MCF 10A (cell line): Measurements from ENCODE around the gene IFIT1B. TPM values are rescaled to one million over a fixed set of nuclear protein-coding genes. Genes with fewer than 3 reads are reported as not detected.
A peak's percentile ranks its signal among the peaks of the same experiment; 100 is the strongest.

ENCODE experiments used
- BruUV-seq: library from RNA; stranded (reverse); fragments of 400-500 nt; replicated peaks from 2 replicates; lab custom pipeline; 2021; lab: Mats Ljungman, UMichigan
- CTCF ChIA-PET: fragments of 300-600 bp; sonication (Branson Sonifier 250); formaldehyde crosslinking; extraction: SDS; loops from one replicate; lab custom pipeline; 2021; ENCODE audit warnings: antibody characterized with exemption, inconsistent platforms; lab: Yijun Ruan, JAX
- POLR2A ChIA-PET: fragments of 300-600, 350-650 bp; sonication (Branson Sonifier 250); formaldehyde crosslinking; extraction: SDS; loops from one replicate; lab custom pipeline; 2020; ENCODE audit warnings: antibody characterized with exemption, inconsistent platforms; lab: Yijun Ruan, JAX
- DNase-seq: peaks from one replicate; pipeline ENCODE4 v3.0.0-alpha.2; 2018; ENCODE audit not compliant: unreplicated experiment
- H3K27ac Mint-ChIP-seq: one replicate; pipeline ENCODE4 v1.8.0; 2022; ENCODE audit warnings: mild to moderate bottlenecking, low read depth, mixed read lengths; ENCODE audit not compliant: unreplicated experiment
- H3K27me3 Mint-ChIP-seq: one replicate; pipeline ENCODE4 v1.8.0; 2022; ENCODE audit warnings: mixed read lengths; ENCODE audit not compliant: insufficient read depth, unreplicated experiment
- H3K36me3 Mint-ChIP-seq: one replicate; pipeline ENCODE4 v1.8.0; 2022; ENCODE audit warnings: mild to moderate bottlenecking, moderate library complexity, mixed read lengths; ENCODE audit not compliant: insufficient read depth, unreplicated experiment
- H3K4me1 Mint-ChIP-seq: one replicate; pipeline ENCODE4 v1.8.0; 2022; ENCODE audit warnings: mixed read lengths; ENCODE audit not compliant: insufficient read depth, unreplicated experiment
- H3K4me3 Mint-ChIP-seq: one replicate; pipeline ENCODE4 v1.8.0; 2022; ENCODE audit warnings: mild to moderate bottlenecking, moderate library complexity, mixed read lengths; ENCODE audit not compliant: unreplicated experiment
- H3K9me3 Mint-ChIP-seq: one replicate; pipeline ENCODE4 v1.8.0; 2022; ENCODE audit warnings: mixed read lengths; ENCODE audit not compliant: unreplicated experiment
- CTCF ChIP-seq: fragments of 200-600 bp; IDR thresholded peaks from one replicate; pipeline ENCODE4 v1.8.0; 2022; ENCODE audit warnings: antibody characterized with exemption, mild to moderate bottlenecking; ENCODE audit not compliant: unreplicated experiment
- intact Hi-C: fragments of 100-400 bp; cut with micrococcal nuclease; formaldehyde crosslinking; loops from 2 replicates; pipeline ENCODE4 v1.14.1; 2022
- total RNA-seq: library from RNA; stranded (reverse); gene quantifications from 2 replicates; pipeline ENCODE4 v1.2.3, GENCODE V29; 2022

The IFIT1B gene
- total RNA-seq, 1 experiment from 2014 or later: not detected

- intact Hi-C loops: loop anchor here (1.0 kb wide), 1 partner anchor 23 kb away; the partner anchor contains the start of gene IFIT1
- Mint-ChIP-seq H3K4me3 (peak overlapping the region; percentile 80), H3K27me3 (no peaks in the 10 kb centered on the region), H3K9me3 (no peaks in the 10 kb centered on the region), H3K27ac (peak overlapping the region; percentile 94), H3K4me1 (peaks cover 14% of the 10 kb centered on the region), H3K36me3 (peaks cover 15% of the 10 kb centered on the region)
- ChIA-PET CTCF (interaction anchor here (0.6 to 2.0 kb wide), 5 partner anchors 11 to 1465 kb away, joined by 3 to 4 read pairs (median 3); partner anchors contain the start of gene LIPA), POLR2A (interaction anchor here (0.5 to 4.2 kb wide), 18 partner anchors 14 to 424 kb away, joined by 3 to 51 read pairs (median 5); partner anchors contain the start of genes IFIT1, IFIT2, IFIT3 and LIPA)
- no peak for TF ChIP-seq CTCF
- no TSS peak for BruUV-seq
- DNase-seq: peak; percentile 47
These were observed 37.3 kb downstream of the IFIT1B start for GRCh38 chr10:89414879-89415821.

GRCh38 chr10:89416465-89416864 is 38.6 kb downstream of the IFIT1B start:
- BruUV-seq: no TSS peak
- H3K27ac Mint-ChIP-seq: peak overlapping the region; percentile 94
- CTCF ChIA-PET: interaction anchor here (0.6 to 0.7 kb wide), 2 partner anchors 46 to 49 kb away, joined by 3 to 5 read pairs; no protein-coding TSS in a partner anchor
- H3K4me1 Mint-ChIP-seq: peaks cover 14% of the 10 kb centered on the region
- H3K27me3 Mint-ChIP-seq: no peaks in the 10 kb centered on the region
- H3K9me3 Mint-ChIP-seq: no peaks in the 10 kb centered on the region
- intact Hi-C loops: no loop called here
- DNase-seq: no peak
- no peak for TF ChIP-seq CTCF
- H3K36me3 Mint-ChIP-seq: peaks cover 22% of the 10 kb centered on the region
- peak overlapping the region; percentile 80 for H3K4me3 Mint-ChIP-seq
- POLR2A ChIA-PET: interaction anchor here (0.9 to 1.5 kb wide), 3 partner anchors 23 to 89 kb away, joined by 3 read pairs; partner anchors contain the start of genes IFIT1 and IFIT3

GRCh38 chr10:89419548-89419947 is 41.7 kb downstream of the IFIT1B start:
- TF ChIP-seq CTCF: no peak
- Mint-ChIP-seq H3K27me3 (no peaks in the 10 kb centered on the region), H3K4me3 (no peak overlapping the region), H3K36me3 (peaks cover 22% of the 10 kb centered on the region), H3K9me3 (no peaks in the 10 kb centered on the region), H3K27ac (no peak overlapping the region), H3K4me1 (peaks cover 14% of the 10 kb centered on the region)
- ChIA-PET POLR2A (interaction anchor here (0.6 to 1.8 kb wide), 4 partner anchors 10 to 282 kb away, joined by 3 to 5 read pairs (median 4); partner anchors contain the start of genes KIF20B and LIPA), CTCF (interaction anchor here (0.7 to 1.6 kb wide), 6 partner anchors 26 to 202 kb away, joined by 3 to 6 read pairs (median 3); no protein-coding TSS in a partner anchor)
- intact Hi-C loops: no loop called here
- peak; percentile 11 for DNase-seq
- no TSS peak for BruUV-seq
